ENCODE results near the gene RGN. TPM values are rescaled to one million over a fixed set of nuclear protein-coding genes. Genes with fewer than 3 reads are reported as not detected.

The RGN gene
- total RNA-seq, 1 donor from 2014 or later, result 3.5 TPM

- Mint-ChIP-seq H3K36me3 (peaks cover 3% of the 10 kb centered on the region), H3K9me3 (no peaks in the 10 kb centered on the region), H3K27me3 (no peaks in the 10 kb centered on the region), H3K4me1 (ENCODE audit: unreplicated experiment) (no peaks in the 10 kb centered on the region), H3K27ac (no peak overlapping the region), H3K4me3 (no peak overlapping the region)
- DNase-seq (ENCODE audit: extremely low spot score, unreplicated experiment), result no peak
- TF ChIP-seq CTCF (conservative IDR thresholded peaks at IDR 0.05), result no peak
Observed at GRCh38 chrX:47061238-47061919, 16.9 kb upstream of the RGN start.

GRCh38 chrX:47063179-47063578 lies 15.1 kb upstream of the RGN start:
- H3K27ac Mint-ChIP-seq, result no peak overlapping the region
- H3K9me3 Mint-ChIP-seq, result no peaks in the 10 kb centered on the region
- H3K4me1 Mint-ChIP-seq (ENCODE audit: unreplicated experiment), result no peaks in the 10 kb centered on the region
- H3K4me3 Mint-ChIP-seq, result no peak overlapping the region
- TF ChIP-seq CTCF (conservative IDR thresholded peaks at IDR 0.05), result no peak
- peaks cover under 1% of the 10 kb centered on the region for H3K36me3 Mint-ChIP-seq
- DNase-seq (ENCODE audit: extremely low spot score, unreplicated experiment), result no peak
- H3K27me3 Mint-ChIP-seq, result no peaks in the 10 kb centered on the region

- no peak overlapping the region for H3K4me3 Mint-ChIP-seq
- H3K4me1 Mint-ChIP-seq (ENCODE audit: unreplicated experiment), result no peaks in the 10 kb centered on the region
- H3K36me3 Mint-ChIP-seq, result no peaks in the 10 kb centered on the region
- no peak for DNase-seq (ENCODE audit: extremely low spot score, unreplicated experiment)
- no peak for TF ChIP-seq CTCF (conservative IDR thresholded peaks at IDR 0.05)
- no peak overlapping the region for H3K27ac Mint-ChIP-seq
- H3K9me3 Mint-ChIP-seq, result no peaks in the 10 kb centered on the region
- H3K27me3 Mint-ChIP-seq, result no peaks in the 10 kb centered on the region
Observed at GRCh38 chrX:47068214-47068613, 10.0 kb upstream of the RGN start.

- Mint-ChIP-seq H3K4me3 (no peak overlapping the region), H3K9me3 (no peaks in the 10 kb centered on the region), H3K27me3 (no peaks in the 10 kb centered on the region), H3K4me1 (ENCODE audit: unreplicated experiment) (no peaks in the 10 kb centered on the region), H3K36me3 (no peaks in the 10 kb centered on the region), H3K27ac (no peak overlapping the region)
- no peak for TF ChIP-seq CTCF (conservative IDR thresholded peaks at IDR 0.05)
- DNase-seq (ENCODE audit: extremely low spot score, unreplicated experiment), result no peak
Observed at GRCh38 chrX:47068720-47069119, 9.5 kb upstream of the RGN start.

- Mint-ChIP-seq H3K4me1 (ENCODE audit: unreplicated experiment) (peaks cover 11% of the 10 kb centered on the region), H3K4me3 (no peak overlapping the region), H3K27me3 (no peaks in the 10 kb centered on the region), H3K27ac (peak overlapping the region; percentile 21), H3K9me3 (no peaks in the 10 kb centered on the region), H3K36me3 (no peaks in the 10 kb centered on the region)
- no peak for DNase-seq (ENCODE audit: extremely low spot score, unreplicated experiment)
- TF ChIP-seq CTCF (conservative IDR thresholded peaks at IDR 0.05), result no peak
Observed at GRCh38 chrX:47080215-47080914, 2.1 kb downstream of the RGN start.

All from type B pancreatic cell (in vitro differentiated cells).